ENCODE results near the gene LIN37. TPM values are rescaled to one million over a fixed set of nuclear protein-coding genes. Genes with fewer than 3 reads are reported as not detected.

Gene LIN37
- total RNA-seq, 1 donor from 2014 or later = 11.4 TPM

- no peak for TF ChIP-seq EZH2phosphoT487 (IDR thresholded peaks at IDR 0.05)
- peak; percentile 56 for TF ChIP-seq CTCF (IDR thresholded peaks at IDR 0.05)
- no peak for TF ChIP-seq EZH2 (IDR thresholded peaks at IDR 0.05)
- H3K36me3 ChIP-seq = no peaks in the 10 kb centered on the region
- peak overlapping the region; percentile 79 for H3K4me3 ChIP-seq
- peaks cover 9% of the 10 kb centered on the region for H3K4me1 ChIP-seq
- H3F3A ChIP-seq (ENCODE audit: low read depth) = peaks cover 46% of the 10 kb centered on the region
- Mint-ChIP-seq H3K27me3 (ENCODE audit: insufficient read depth, low read depth) (peaks cover 13% of the 10 kb centered on the region), H3K27ac (peak overlapping the region; percentile 87), H3K36me3 (peaks cover 9% of the 10 kb centered on the region), H3K4me3 (peak overlapping the region; percentile 89), H3K4me1 (peaks cover 26% of the 10 kb centered on the region), H3K9me3 (no peaks in the 10 kb centered on the region)
- peaks cover under 1% of the 10 kb centered on the region for H3K79me2 ChIP-seq (ENCODE audit: low read depth)
- H3K27ac ChIP-seq = peak overlapping the region; percentile 81
- peak; percentile 99 for DNase-seq (ENCODE audit: low spot score)
- H4K20me1 ChIP-seq (ENCODE audit: low read depth) = peaks cover 17% of the 10 kb centered on the region
- peak overlapping the region; percentile 92 for H3K4me2 ChIP-seq
- no peak overlapping the region for H3K9ac ChIP-seq
- no peaks in the 10 kb centered on the region for H3K27me3 ChIP-seq
- H3K9me3 ChIP-seq (ENCODE audit: low read depth) = no peaks in the 10 kb centered on the region
- H2AFZ ChIP-seq (replicated peaks) = peak overlapping the region; percentile 73
Measured at GRCh38 chr19:35740423-35741202, 7.8 kb upstream of the LIN37 start.

GRCh38 chr19:35741203-35741515, 7.2 kb upstream of the LIN37 start:
- H3K4me2 ChIP-seq = peak overlapping the region; percentile 86
- peaks cover 10% of the 10 kb centered on the region for H3K36me3 Mint-ChIP-seq
- peaks cover 5% of the 10 kb centered on the region for H3K79me2 ChIP-seq (ENCODE audit: low read depth)
- peaks cover 46% of the 10 kb centered on the region for H3F3A ChIP-seq (ENCODE audit: low read depth)
- H3K4me1 ChIP-seq = peaks cover 9% of the 10 kb centered on the region
- H3K4me3 ChIP-seq = peak overlapping the region; percentile 79
- H3K4me3 Mint-ChIP-seq = peak overlapping the region; percentile 89
- peaks cover 17% of the 10 kb centered on the region for H4K20me1 ChIP-seq (ENCODE audit: low read depth)
- H2AFZ ChIP-seq (replicated peaks) = peak overlapping the region; percentile 58
- H3K36me3 ChIP-seq = no peaks in the 10 kb centered on the region
- peak overlapping the region; percentile 87 for H3K27ac Mint-ChIP-seq
- peaks cover 32% of the 10 kb centered on the region for H3K4me1 Mint-ChIP-seq
- H3K9me3 Mint-ChIP-seq = no peaks in the 10 kb centered on the region
- no peaks in the 10 kb centered on the region for H3K9me3 ChIP-seq (ENCODE audit: low read depth)
- no peaks in the 10 kb centered on the region for H3K27me3 ChIP-seq
- H3K27ac ChIP-seq = peak overlapping the region; percentile 81
- H3K9ac ChIP-seq = no peak overlapping the region
- DNase-seq (ENCODE audit: low spot score) = no peak
- peak; percentile 43 for TF ChIP-seq CTCF (IDR thresholded peaks at IDR 0.05)
- TF ChIP-seq EZH2 (IDR thresholded peaks at IDR 0.05) = no peak
- H3K27me3 Mint-ChIP-seq (ENCODE audit: insufficient read depth, low read depth) = peaks cover 13% of the 10 kb centered on the region

GRCh38 chr19:35742121-35742724, 6.2 kb upstream of the LIN37 start, which contains the start of gene IGFLR1:
IGFLR1 (minus strand) TSS chr19:35742452; CDS start chr19:35741180, 1,272 bp downstream.
- Mint-ChIP-seq H3K4me3 (peak within 1 kb of the TSS; percentile 76), H3K4me1 (peaks cover 37% of the 10 kb centered on the region), H3K36me3 (peaks cover 5% of the 10 kb centered on the region), H3K27ac (peak within 1 kb of the TSS; percentile 78), H3K27me3 (ENCODE audit: insufficient read depth, low read depth) (peaks cover 13% of the 10 kb centered on the region), H3K9me3 (no peaks in the 10 kb centered on the region)
- Histone ChIP-seq H3K4me1 (peaks cover 9% of the 10 kb centered on the region), H3K4me3 (peak within 1 kb of the TSS; percentile 79), H2AFZ (replicated peaks) (no peak within 1 kb of the TSS), H3K27me3 (no peaks in the 10 kb centered on the region), H3K36me3 (no peaks in the 10 kb centered on the region), H3K4me2 (peak within 1 kb of the TSS; percentile 86), H3K9ac (no peak within 1 kb of the TSS), H3K79me2 (ENCODE audit: low read depth) (peaks cover 10% of the 10 kb centered on the region), H3K9me3 (ENCODE audit: low read depth) (no peaks in the 10 kb centered on the region), H3K27ac (peak within 1 kb of the TSS; percentile 81), H4K20me1 (ENCODE audit: low read depth) (peaks cover 17% of the 10 kb centered on the region), H3F3A (ENCODE audit: low read depth) (peaks cover 46% of the 10 kb centered on the region)
- no peak for DNase-seq (ENCODE audit: low spot score)
- TF ChIP-seq CTCF (IDR thresholded peaks at IDR 0.05) = no peak
- TF ChIP-seq EZH2 (IDR thresholded peaks at IDR 0.05) = no peak
- TF ChIP-seq EZH2phosphoT487 (IDR thresholded peaks at IDR 0.05) = no peak
